GM12864 (cell line): ENCODE measurements around the gene UBE2S.
"Not testable (repeated sequence)": the region's sequence is repeated elsewhere in the genome, so short reads cannot be mapped to it uniquely, and the experiment has no call there.

Source experiments
- DNase-seq: peaks from one replicate; pipeline ENCODE4 v3.0.0-alpha.2; 2011; ENCODE audit warnings: low read depth
- H3K4me3 ChIP-seq: 2 replicates; pipeline ENCODE4 v1.5.1; 2011; ENCODE audit warnings: mild to moderate bottlenecking, low read depth, low read length, control low read depth
- CTCF ChIP-seq: IDR thresholded peaks from 2 replicates; pipeline ENCODE4 v1.5.1; 2011; ENCODE audit warnings: low read depth, mild to moderate bottlenecking, moderate library complexity, low read length, control low read depth, inconsistent platforms; ENCODE audit errors: missing control alignments

Gene UBE2S

GRCh38 chr19:55402509-55402908, 5.1 kb downstream of the UBE2S start:
- no peak for DNase-seq
- no peak overlapping the region for H3K4me3 ChIP-seq
- TF ChIP-seq CTCF, result no peak

- H3K4me3 ChIP-seq, DNase-seq: not testable (repeated sequence)
These were observed 6.2 kb downstream of the UBE2S start for GRCh38 chr19:55401390-55401789.

GRCh38 chr19:55400281-55401087, 7.1 kb downstream of the UBE2S start:
- TF ChIP-seq CTCF, result no peak
- DNase-seq, result no peak
- H3K4me3 ChIP-seq, result no peak overlapping the region

- peak overlapping the region; percentile 3; the same call in 1 of the 2 replicates for H3K4me3 ChIP-seq
- DNase-seq, result no peak
- TF ChIP-seq CTCF, result no peak
These were observed 9.2 kb downstream of the UBE2S start for GRCh38 chr19:55398200-55398925.

GRCh38 chr19:55392820-55393761, 14.5 kb downstream of the UBE2S start:
- no peak overlapping the region for H3K4me3 ChIP-seq
- DNase-seq, result no peak
- TF ChIP-seq CTCF, result no peak

- no peak overlapping the region for H3K4me3 ChIP-seq
- no peak for TF ChIP-seq CTCF
- no peak for DNase-seq
These were observed 15.6 kb downstream of the UBE2S start for GRCh38 chr19:55391702-55392615.
